Measurements from ENCODE around the gene UST.

GRCh38 chr6:148768646-148769270 lies 21.9 kb downstream of the UST start:
- TF ChIP-seq, protein P1, sequence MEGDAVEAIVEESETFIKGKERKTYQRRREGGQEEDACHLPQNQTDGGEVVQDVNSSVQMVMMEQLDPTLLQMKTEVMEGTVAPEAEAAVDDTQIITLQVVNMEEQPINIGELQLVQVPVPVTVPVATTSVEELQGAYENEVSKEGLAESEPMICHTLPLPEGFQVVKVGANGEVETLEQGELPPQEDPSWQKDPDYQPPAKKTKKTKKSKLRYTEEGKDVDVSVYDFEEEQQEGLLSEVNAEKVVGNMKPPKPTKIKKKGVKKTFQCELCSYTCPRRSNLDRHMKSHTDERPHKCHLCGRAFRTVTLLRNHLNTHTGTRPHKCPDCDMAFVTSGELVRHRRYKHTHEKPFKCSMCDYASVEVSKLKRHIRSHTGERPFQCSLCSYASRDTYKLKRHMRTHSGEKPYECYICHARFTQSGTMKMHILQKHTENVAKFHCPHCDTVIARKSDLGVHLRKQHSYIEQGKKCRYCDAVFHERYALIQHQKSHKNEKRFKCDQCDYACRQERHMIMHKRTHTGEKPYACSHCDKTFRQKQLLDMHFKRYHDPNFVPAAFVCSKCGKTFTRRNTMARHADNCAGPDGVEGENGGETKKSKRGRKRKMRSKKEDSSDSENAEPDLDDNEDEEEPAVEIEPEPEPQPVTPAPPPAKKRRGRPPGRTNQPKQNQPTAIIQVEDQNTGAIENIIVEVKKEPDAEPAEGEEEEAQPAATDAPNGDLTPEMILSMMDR (IDR thresholded peaks at IDR 0.05; ENCODE audit: poor library complexity) = no peak
- TF ChIP-seq EZH2phosphoT487 (IDR thresholded peaks at IDR 0.05; ENCODE audit: low read depth, severe bottlenecking, unreplicated experiment) (no peak), EZH2 (IDR thresholded peaks at IDR 0.05; ENCODE audit: borderline replicate concordance) (no peak)
